Dendritic cell treated with granulocyte-macrophage colony-stimulating factor and Interleukin-4, amounts not matched to agents 40 ng/mL and 50 ng/mL, for 4 days (primary cell): Measurements from ENCODE around the gene CDC45.

ENCODE experiments used
- H3K27ac Mint-ChIP-seq: one replicate; pipeline ENCODE4 v1.8.0; 2022; ENCODE audit warnings: mild to moderate bottlenecking, mixed read lengths
- H3K27me3 Mint-ChIP-seq: one replicate; pipeline ENCODE4 v1.8.0; 2022; ENCODE audit warnings: mild to moderate bottlenecking, mixed read lengths
- H3K36me3 Mint-ChIP-seq: one replicate; pipeline ENCODE4 v1.8.0; 2022; ENCODE audit warnings: low read depth, mixed read lengths
- H3K4me1 Mint-ChIP-seq: one replicate; pipeline ENCODE4 v1.8.0; 2022; ENCODE audit warnings: low read depth, mixed read lengths
- H3K4me3 Mint-ChIP-seq: one replicate; pipeline ENCODE4 v1.8.0; 2022; ENCODE audit warnings: mild to moderate bottlenecking, moderate library complexity, mixed read lengths
- H3K9me3 Mint-ChIP-seq: one replicate; pipeline ENCODE4 v1.8.0; 2022; ENCODE audit warnings: mixed read lengths
- intact Hi-C: fragments of 100-400 bp; cut with micrococcal nuclease; formaldehyde crosslinking; loops from one replicate; pipeline ENCODE4 v1.15.0; 2022

The CDC45 gene

GRCh38 chr22:19488285-19488684 is 8.6 kb downstream of the CDC45 start:
- H3K36me3 Mint-ChIP-seq = no peaks in the 10 kb centered on the region
- H3K27ac Mint-ChIP-seq = no peak overlapping the region
- intact Hi-C loops = no loop called here

GRCh38 chr22:19488884-19489843 is 9.4 kb downstream of the CDC45 start:
- no peak overlapping the region for H3K4me3 Mint-ChIP-seq
- H3K9me3 Mint-ChIP-seq = no peaks in the 10 kb centered on the region
- no peaks in the 10 kb centered on the region for H3K27me3 Mint-ChIP-seq
- no peaks in the 10 kb centered on the region for H3K4me1 Mint-ChIP-seq
- H3K27ac Mint-ChIP-seq = no peak overlapping the region
- intact Hi-C loops = no loop called here
- no peaks in the 10 kb centered on the region for H3K36me3 Mint-ChIP-seq

More at GRCh38 chr22:19488285-19488684, 8.6 kb downstream of the CDC45 start:
- H3K4me3 Mint-ChIP-seq = no peak overlapping the region
- H3K4me1 Mint-ChIP-seq = peaks cover 5% of the 10 kb centered on the region
- no peaks in the 10 kb centered on the region for H3K9me3 Mint-ChIP-seq
- no peaks in the 10 kb centered on the region for H3K27me3 Mint-ChIP-seq

GRCh38 chr22:19490628-19491230 is 11.0 kb downstream of the CDC45 start:
- Mint-ChIP-seq H3K36me3 (no peaks in the 10 kb centered on the region), H3K4me1 (no peaks in the 10 kb centered on the region), H3K27me3 (no peaks in the 10 kb centered on the region), H3K27ac (no peak overlapping the region), H3K4me3 (no peak overlapping the region), H3K9me3 (no peaks in the 10 kb centered on the region)
- intact Hi-C loops = loop anchor here (10.0 kb wide), 1 partner anchor 134 kb away; no protein-coding TSS in a partner anchor

- no peaks in the 10 kb centered on the region for H3K9me3 Mint-ChIP-seq
- H3K4me1 Mint-ChIP-seq = no peaks in the 10 kb centered on the region
- no peaks in the 10 kb centered on the region for H3K36me3 Mint-ChIP-seq
- H3K4me3 Mint-ChIP-seq = no peak overlapping the region
- no peak overlapping the region for H3K27ac Mint-ChIP-seq
- H3K27me3 Mint-ChIP-seq = no peaks in the 10 kb centered on the region
- intact Hi-C loops = loop anchor here (10.0 kb wide), 1 partner anchor 132 kb away; no protein-coding TSS in a partner anchor
These were observed 12.9 kb downstream of the CDC45 start for GRCh38 chr22:19492504-19493174.

GRCh38 chr22:19494001-19494560 is 14.4 kb downstream of the CDC45 start:
- intact Hi-C loops = loop anchor here (10.0 kb wide), 1 partner anchor 131 kb away; no protein-coding TSS in a partner anchor
- H3K9me3 Mint-ChIP-seq = no peaks in the 10 kb centered on the region
- no peak overlapping the region for H3K4me3 Mint-ChIP-seq
- no peaks in the 10 kb centered on the region for H3K36me3 Mint-ChIP-seq
- no peaks in the 10 kb centered on the region for H3K27me3 Mint-ChIP-seq
- H3K27ac Mint-ChIP-seq = no peak overlapping the region
- H3K4me1 Mint-ChIP-seq = no peaks in the 10 kb centered on the region

- no peaks in the 10 kb centered on the region for H3K27me3 Mint-ChIP-seq
- intact Hi-C loops = loop anchor here (10.0 kb wide), 1 partner anchor 130 kb away; no protein-coding TSS in a partner anchor
- no peaks in the 10 kb centered on the region for H3K4me1 Mint-ChIP-seq
- H3K9me3 Mint-ChIP-seq = no peaks in the 10 kb centered on the region
- H3K27ac Mint-ChIP-seq = no peak overlapping the region
- H3K4me3 Mint-ChIP-seq = no peak overlapping the region
- no peaks in the 10 kb centered on the region for H3K36me3 Mint-ChIP-seq
These were observed 15.0 kb downstream of the CDC45 start for GRCh38 chr22:19494676-19495173.

- Mint-ChIP-seq H3K27ac (no peak overlapping the region), H3K9me3 (no peaks in the 10 kb centered on the region)
- intact Hi-C loops = loop anchor here (10.0 kb wide), 1 partner anchor 129 kb away; no protein-coding TSS in a partner anchor
These were observed 16.0 kb downstream of the CDC45 start for GRCh38 chr22:19495562-19496323.

GRCh38 chr22:19496324-19496630 is 16.6 kb downstream of the CDC45 start:
- H3K36me3 Mint-ChIP-seq = no peaks in the 10 kb centered on the region
- H3K27ac Mint-ChIP-seq = no peak overlapping the region
- intact Hi-C loops = loop anchor here (10.0 kb wide), 1 partner anchor 129 kb away; no protein-coding TSS in a partner anchor
- H3K27me3 Mint-ChIP-seq = no peaks in the 10 kb centered on the region
- no peaks in the 10 kb centered on the region for H3K4me1 Mint-ChIP-seq
- no peak overlapping the region for H3K4me3 Mint-ChIP-seq
- H3K9me3 Mint-ChIP-seq = no peaks in the 10 kb centered on the region

More at GRCh38 chr22:19495562-19496323, 16.0 kb downstream of the CDC45 start:
- Mint-ChIP-seq H3K4me1 (no peaks in the 10 kb centered on the region), H3K27me3 (no peaks in the 10 kb centered on the region), H3K36me3 (no peaks in the 10 kb centered on the region), H3K4me3 (no peak overlapping the region)

GRCh38 chr22:19497245-19497644 is 17.5 kb downstream of the CDC45 start:
- intact Hi-C loops = loop anchor here (10.0 kb wide), 1 partner anchor 128 kb away; no protein-coding TSS in a partner anchor

GRCh38 chr22:19498154-19498865 is 18.6 kb downstream of the CDC45 start:
- Mint-ChIP-seq H3K4me3 (no peak overlapping the region), H3K36me3 (no peaks in the 10 kb centered on the region), H3K27ac (no peak overlapping the region), H3K4me1 (no peaks in the 10 kb centered on the region), H3K27me3 (no peaks in the 10 kb centered on the region), H3K9me3 (no peaks in the 10 kb centered on the region)
- intact Hi-C loops = loop anchor here (10.0 kb wide), 1 partner anchor 126 kb away; no protein-coding TSS in a partner anchor

More at GRCh38 chr22:19497245-19497644, 17.5 kb downstream of the CDC45 start:
- H3K27ac Mint-ChIP-seq = no peak overlapping the region
- no peaks in the 10 kb centered on the region for H3K9me3 Mint-ChIP-seq
- no peaks in the 10 kb centered on the region for H3K4me1 Mint-ChIP-seq
- H3K36me3 Mint-ChIP-seq = no peaks in the 10 kb centered on the region
- H3K27me3 Mint-ChIP-seq = no peaks in the 10 kb centered on the region
- no peak overlapping the region for H3K4me3 Mint-ChIP-seq

GRCh38 chr22:19498866-19499190 is 19.1 kb downstream of the CDC45 start:
- no peaks in the 10 kb centered on the region for H3K9me3 Mint-ChIP-seq
- H3K4me1 Mint-ChIP-seq = no peaks in the 10 kb centered on the region

GRCh38 chr22:19499236-19499879 is 19.6 kb downstream of the CDC45 start:
- no peaks in the 10 kb centered on the region for H3K36me3 Mint-ChIP-seq
- intact Hi-C loops = loop anchor here (10.0 kb wide), 1 partner anchor 125 kb away; no protein-coding TSS in a partner anchor
- H3K9me3 Mint-ChIP-seq = no peaks in the 10 kb centered on the region
- H3K27ac Mint-ChIP-seq = no peak overlapping the region
- no peaks in the 10 kb centered on the region for H3K27me3 Mint-ChIP-seq
- H3K4me3 Mint-ChIP-seq = no peak overlapping the region
- no peaks in the 10 kb centered on the region for H3K4me1 Mint-ChIP-seq

More at GRCh38 chr22:19498866-19499190, 19.1 kb downstream of the CDC45 start:
- Mint-ChIP-seq H3K27me3 (no peaks in the 10 kb centered on the region), H3K36me3 (no peaks in the 10 kb centered on the region), H3K4me3 (no peak overlapping the region), H3K27ac (no peak overlapping the region)
- intact Hi-C loops = loop anchor here (10.0 kb wide), 1 partner anchor 126 kb away; no protein-coding TSS in a partner anchor
